B cell (primary cell): ENCODE measurements around the gene UQCC3. TPM values are rescaled to one million over a fixed set of nuclear protein-coding genes. Genes with fewer than 3 reads are reported as not detected.

Experiments used
- ATAC-seq: fragments of 200-7000 bp; cut with Tn5 transposase; one replicate; pipeline ENCODE4 v1.10.0; 2021; ENCODE audit warnings: low read depth, mild to moderate bottlenecking, moderate number of reproducible peaks, moderate library complexity
- CTCF ChIA-PET: fragments of 350-600 bp; sonication (Branson Sonifier 250); formaldehyde crosslinking; loops from one replicate; lab custom pipeline; 2021; ENCODE audit warnings: antibody characterized with exemption, inconsistent platforms; lab: Charles Lee
- POLR2A ChIA-PET: fragments of 350-600 bp; sonication (Branson Sonifier 250); formaldehyde crosslinking; loops from one replicate; lab custom pipeline; 2021; ENCODE audit warnings: antibody characterized with exemption; lab: Charles Lee
- DNase-seq: peaks from one replicate; pipeline ENCODE4 v3.0.0; 2013
- H2AFZ ChIP-seq: 2 replicates; pipeline ENCODE4 v1.6.1; 2012; ENCODE audit warnings: mild to moderate bottlenecking, low read depth, low read length; ENCODE audit not compliant: insufficient read depth, poor library complexity, severe bottlenecking
- H3K27ac ChIP-seq, 2 donors: 1 replicate in 1 of 2; 2 replicates in 1 of 2; pipeline ENCODE4 v1.5.1; 2012 to 2013; ENCODE audit warnings: low read length in 2 of 2, mild to moderate bottlenecking in 2 of 2, moderate library complexity in 1 of 2
- H3K27me3 ChIP-seq, 4 experiments: fragments of 200-600 bp in 1 of 4; sonication (generic) in 1 of 4; replicated peaks in 1 of 4; 1 replicate in 2 of 4; 2 replicates in 2 of 4; pipeline versions ENCODE4 v1.6.1 to v1.7.0; 2013 to 2016; ENCODE audit warnings: low read length in 3 of 4, mild to moderate bottlenecking in 2 of 4, mixed read lengths in 1 of 4, moderate library complexity in 1 of 4; ENCODE audit not compliant: insufficient read depth in 4 of 4, control insufficient read depth in 3 of 4; ENCODE audit errors: control extremely low read depth in 1 of 4
- H3K36me3 ChIP-seq, 2 experiments: replicated peaks in 1 of 2; 1 replicate in 1 of 2; 2 replicates in 1 of 2; pipeline versions ENCODE4 v1.6.1 to v1.7.1; 2013; ENCODE audit warnings: low read length in 1 of 2; ENCODE audit not compliant: insufficient read depth in 2 of 2, control insufficient read depth in 1 of 2; ENCODE audit errors: control extremely low read depth in 1 of 2, extremely low read depth in 1 of 2
- H3K4me1 ChIP-seq, 2 donors: fragments of 200-600 bp in 1 of 2; sonication (generic) in 1 of 2; 1 replicate in 1 of 2; 2 replicates in 1 of 2; pipeline versions ENCODE4 v1.5.1 to v1.6.1; 2013 to 2017; ENCODE audit warnings: low read length in 2 of 2; ENCODE audit not compliant: control insufficient read depth in 2 of 2, insufficient read depth in 2 of 2
- H3K4me2 ChIP-seq: replicated peaks from 2 replicates; pipeline ENCODE3; 2012; ENCODE audit warnings: mild to moderate bottlenecking, low read depth, low read length; ENCODE audit not compliant: poor library complexity, severe bottlenecking
- H3K4me3 ChIP-seq, 5 experiments: fragments of 200-600 bp in 1 of 5; sonication (generic) in 1 of 5; 1 replicate in 3 of 5; 2 replicates in 2 of 5; pipeline versions ENCODE4 v1.5.1 to v1.7.0; 2011 to 2016; ENCODE audit warnings: low read length in 4 of 5, mild to moderate bottlenecking in 4 of 5, low read depth in 2 of 5, control low read depth in 1 of 5, moderate library complexity in 1 of 5; ENCODE audit not compliant: insufficient read depth in 1 of 5; ENCODE audit errors: control extremely low read depth in 1 of 5, extremely low read depth in 1 of 5
- H3K79me2 ChIP-seq: fragments of 200-600 bp; sonication (generic); one replicate; pipeline ENCODE4 v1.6.0; 2016; ENCODE audit warnings: low read length; ENCODE audit not compliant: control insufficient read depth, insufficient read depth
- H3K9ac ChIP-seq: fragments of 200-600 bp; sonication (generic); 2 replicates; pipeline ENCODE4 v1.6.1; 2017; ENCODE audit warnings: mild to moderate bottlenecking, low read length, moderate library complexity
- H3K9me3 ChIP-seq, 3 donors: one replicate each; pipeline versions ENCODE4 v1.6.1 to v1.7.1; 2013; ENCODE audit warnings: low read length in 2 of 3; ENCODE audit not compliant: control insufficient read depth in 2 of 3, insufficient read depth in 1 of 3; ENCODE audit errors: control extremely low read depth in 1 of 3
- H4K20me1 ChIP-seq: 2 replicates; pipeline ENCODE4 v1.6.0; 2012; ENCODE audit warnings: mild to moderate bottlenecking, low read length; ENCODE audit not compliant: insufficient read depth, control insufficient read depth, poor library complexity, severe bottlenecking
- H3K27ac Mint-ChIP-seq: one replicate; pipeline ENCODE4 v1.8.0; 2021; ENCODE audit warnings: mixed read lengths
- H3K27me3 Mint-ChIP-seq: one replicate; pipeline ENCODE4 v1.8.0; 2021; ENCODE audit warnings: mixed read lengths
- H3K4me1 Mint-ChIP-seq: one replicate; pipeline ENCODE4 v1.8.0; 2021; ENCODE audit warnings: mixed read lengths
- H3K4me3 Mint-ChIP-seq: one replicate; pipeline ENCODE4 v1.8.0; 2021; ENCODE audit warnings: mixed read lengths
- H3K9me3 Mint-ChIP-seq: one replicate; pipeline ENCODE4 v1.8.0; 2022; ENCODE audit warnings: mixed read lengths; ENCODE audit not compliant: insufficient read depth
- EZH2 ChIP-seq: IDR thresholded peaks from 2 replicates; pipeline ENCODE4 v1.6.1; 2012; ENCODE audit warnings: borderline replicate concordance, low read depth, mild to moderate bottlenecking, moderate library complexity, low read length; ENCODE audit not compliant: insufficient read depth, poor library complexity, severe bottlenecking
- WGBS: methylation state at CpG from one replicate; pipeline ENCODE4 v1.1.5; 2013; ENCODE audit warnings: missing lambda C conversion rate; ENCODE audit not compliant: insufficient coverage; 5-methylcytosine and 5-hydroxymethylcytosine counted together
- intact Hi-C: fragments of 100-400 bp; cut with micrococcal nuclease; formaldehyde crosslinking; loops from one replicate; pipeline ENCODE4 v1.10.0; 2022
- polyA plus RNA-seq: library from polyadenylated mRNA; depleted of rRNA; stranded (reverse); fragments of >200 nt; gene quantifications from 2 replicates; pipeline ENCODE4 v1.2.3, GENCODE V29; 2012
- total RNA-seq, 2 donors: library from RNA; stranded (reverse); fragments of 120-200 nt in 1 of 2; gene quantifications; 1 replicate in 1 of 2; 2 replicates in 1 of 2; pipeline versions ENCODE4 v1.2.3 to v1.2.4, GENCODE V29; 2013 to 2022
- TF ChIP-seq, protein P1 (sequence below): fragments of 200-600 bp; IDR thresholded peaks from one replicate; pipeline ENCODE4 v1.8.0; 2022; ENCODE audit warnings: antibody characterized with exemption, mild to moderate bottlenecking

Gene UQCC3
- total and polyA plus RNA-seq, 2 donors (not counting 1 experiment from before 2014, with no cell fraction given): 5.6 to 6.5 TPM

DNA sequence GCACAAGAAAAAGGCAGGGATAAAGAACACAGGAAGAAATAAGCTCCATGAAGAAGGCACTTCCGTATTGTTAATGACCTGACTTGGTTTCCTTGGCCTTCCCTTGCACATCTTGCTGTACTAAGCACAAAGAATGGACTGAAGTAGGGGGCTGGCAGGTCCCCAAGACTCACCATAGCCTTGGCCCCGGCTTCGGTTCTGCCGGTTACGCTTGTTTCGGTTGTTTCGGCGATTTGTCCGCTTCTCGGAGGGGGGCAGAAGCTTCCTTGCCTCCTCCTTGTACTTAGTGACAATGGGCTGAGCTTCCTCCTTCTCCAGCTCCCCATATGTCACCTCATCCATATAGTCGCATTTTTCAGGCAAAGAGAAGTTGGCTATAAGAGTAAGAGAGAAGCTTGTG lies 45.3 kb downstream of the UQCC3 start:
- Histone ChIP-seq H3K4me3 (no peak overlapping the region), H3K9me3 (no peaks in the 10 kb centered on the region), H4K20me1 (peaks cover 15% of the 10 kb centered on the region), H3K36me3 (peaks cover 6 to 92% of the 10 kb centered on the region in 2 experiments), H2AFZ (no peak overlapping the region), H3K4me1 (peaks cover 0 to 5% of the 10 kb centered on the region in 2 donors), H3K4me2 (no peak overlapping the region), H3K27me3 (no peaks in the 10 kb centered on the region), H3K79me2 (peaks cover 62% of the 10 kb centered on the region), H3K27ac (no peak overlapping the region), H3K9ac (no peak overlapping the region)
- Mint-ChIP-seq H3K4me1 (peaks cover 21% of the 10 kb centered on the region), H3K4me3 (no peak overlapping the region), H3K9me3 (no peaks in the 10 kb centered on the region), H3K27ac (no peak overlapping the region), H3K27me3 (no peaks in the 10 kb centered on the region)
- TF ChIP-seq, protein P1, sequence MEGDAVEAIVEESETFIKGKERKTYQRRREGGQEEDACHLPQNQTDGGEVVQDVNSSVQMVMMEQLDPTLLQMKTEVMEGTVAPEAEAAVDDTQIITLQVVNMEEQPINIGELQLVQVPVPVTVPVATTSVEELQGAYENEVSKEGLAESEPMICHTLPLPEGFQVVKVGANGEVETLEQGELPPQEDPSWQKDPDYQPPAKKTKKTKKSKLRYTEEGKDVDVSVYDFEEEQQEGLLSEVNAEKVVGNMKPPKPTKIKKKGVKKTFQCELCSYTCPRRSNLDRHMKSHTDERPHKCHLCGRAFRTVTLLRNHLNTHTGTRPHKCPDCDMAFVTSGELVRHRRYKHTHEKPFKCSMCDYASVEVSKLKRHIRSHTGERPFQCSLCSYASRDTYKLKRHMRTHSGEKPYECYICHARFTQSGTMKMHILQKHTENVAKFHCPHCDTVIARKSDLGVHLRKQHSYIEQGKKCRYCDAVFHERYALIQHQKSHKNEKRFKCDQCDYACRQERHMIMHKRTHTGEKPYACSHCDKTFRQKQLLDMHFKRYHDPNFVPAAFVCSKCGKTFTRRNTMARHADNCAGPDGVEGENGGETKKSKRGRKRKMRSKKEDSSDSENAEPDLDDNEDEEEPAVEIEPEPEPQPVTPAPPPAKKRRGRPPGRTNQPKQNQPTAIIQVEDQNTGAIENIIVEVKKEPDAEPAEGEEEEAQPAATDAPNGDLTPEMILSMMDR: no peak
- TF ChIP-seq EZH2: no peak
- ChIA-PET CTCF (no interaction called here), POLR2A (no interaction called here)
- no peak for ATAC-seq
- intact Hi-C loops: no loop called here
- WGBS: 95% methylated on average over 10 of the region's 11 CpGs
- no peak for DNase-seq

DNA sequence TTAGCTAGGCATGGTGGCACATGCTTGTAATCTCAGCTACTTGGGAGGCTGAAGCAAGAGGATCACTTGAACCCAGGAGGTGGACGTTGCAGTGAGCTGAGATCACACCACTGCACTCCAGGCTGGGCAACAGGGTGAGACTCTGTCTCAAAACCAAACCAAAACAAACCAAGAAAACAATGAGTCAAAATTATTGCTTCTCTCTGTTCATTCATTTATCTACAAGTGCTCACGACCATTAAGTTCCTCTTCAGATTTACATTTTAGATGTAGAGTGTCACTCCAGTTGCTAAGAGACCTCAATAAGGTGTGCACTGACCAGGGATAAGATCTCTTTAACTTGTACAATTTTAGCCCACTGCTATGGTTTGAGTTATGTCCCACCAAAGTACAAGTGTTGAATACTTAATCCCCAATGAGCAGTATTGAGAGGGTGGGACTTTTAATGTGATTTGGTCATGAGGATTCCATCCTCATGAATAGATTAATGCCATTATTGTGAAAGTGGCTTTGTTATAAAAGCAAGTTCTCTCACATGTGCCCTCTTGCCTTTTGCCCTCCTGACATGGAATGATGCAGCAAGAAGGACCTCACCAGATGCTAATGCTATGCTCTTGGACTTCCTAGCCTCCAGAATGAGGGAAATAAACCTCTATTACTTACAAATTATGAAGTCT lies 48.0 kb downstream of the UQCC3 start:
- H3K27me3 ChIP-seq: no peaks in the 10 kb centered on the region
- H3K36me3 ChIP-seq: peaks cover 9 to 97% of the 10 kb centered on the region in 2 experiments
- H2AFZ ChIP-seq: no peak overlapping the region
- no peak overlapping the region for H3K4me2 ChIP-seq
- H3K4me1 Mint-ChIP-seq: peaks cover 27% of the 10 kb centered on the region
- no peaks in the 10 kb centered on the region for H3K9me3 ChIP-seq
- H3K27ac ChIP-seq: no peak overlapping the region
- TF ChIP-seq, protein P1: no peak
- TF ChIP-seq EZH2: no peak
- H4K20me1 ChIP-seq: peaks cover 36% of the 10 kb centered on the region
- no peaks in the 10 kb centered on the region for H3K9me3 Mint-ChIP-seq
- H3K9ac ChIP-seq: no peak overlapping the region
- intact Hi-C loops: no loop called here
- H3K4me1 ChIP-seq: peaks cover 8 to 11% of the 10 kb centered on the region in 2 donors
- ATAC-seq: no peak
- CTCF ChIA-PET: interaction anchor here (0.9 kb wide), 1 partner anchor 120 kb away, joined by 3 read pairs; no protein-coding TSS in a partner anchor
- H3K4me3 Mint-ChIP-seq: no peak overlapping the region
- H3K27ac Mint-ChIP-seq: no peak overlapping the region
- peaks cover 89% of the 10 kb centered on the region for H3K79me2 ChIP-seq
- POLR2A ChIA-PET: interaction anchor here (0.6 kb wide), 1 partner anchor 154 kb away, joined by 4 read pairs; no protein-coding TSS in a partner anchor
- DNase-seq: no peak
- WGBS: 100% methylated on average over 1 of the region's 2 CpGs
- H3K4me3 ChIP-seq: no peak overlapping the region
- no peaks in the 10 kb centered on the region for H3K27me3 Mint-ChIP-seq
